Stimulated activated naive B cell treated with anti-CD40 and anti-IgM and Interleukin-4, amounts not matched to agents 10 μg/mL and 1 μg/mL and 100 μg/mL, for 72 hours (primary cell): ENCODE data around the gene IBSP.

Source experiments
- ATAC-seq, 2 donors: fragments of 150-1000 bp; cut with Tn5 transposase; replicated peaks; 2 replicates each; pipeline ENCODE4 v1.10.0; 2021; ENCODE audit warnings: moderate library complexity in 1 of 2
- DNase-seq: peaks from one replicate; pipeline ENCODE4 v3.0.0; 2021
- H3K27ac Mint-ChIP-seq: one replicate; pipeline ENCODE4 v1.8.0; 2022; ENCODE audit warnings: mild to moderate bottlenecking, mixed read lengths
- H3K27me3 Mint-ChIP-seq, 2 donors: one replicate each; pipeline ENCODE4 v1.8.0; 2022; ENCODE audit warnings: mixed read lengths in 2 of 2
- H3K36me3 Mint-ChIP-seq, 2 donors: one replicate each; pipeline ENCODE4 v1.8.0; 2022; ENCODE audit warnings: mixed read lengths in 2 of 2, mild to moderate bottlenecking in 1 of 2
- H3K4me1 Mint-ChIP-seq, 2 donors: one replicate each; pipeline ENCODE4 v1.8.0; 2022; ENCODE audit warnings: mixed read lengths in 2 of 2, mild to moderate bottlenecking in 1 of 2
- H3K4me3 Mint-ChIP-seq, 2 donors: one replicate each; pipeline ENCODE4 v1.8.0; 2022; ENCODE audit warnings: mild to moderate bottlenecking in 2 of 2, mixed read lengths in 2 of 2, moderate library complexity in 1 of 2
- H3K9me3 Mint-ChIP-seq, 2 donors: one replicate each; pipeline ENCODE4 v1.8.0; 2022; ENCODE audit warnings: mixed read lengths in 2 of 2, mild to moderate bottlenecking in 1 of 2

The IBSP gene

GRCh38 chr4:87848622-87849351, 49.4 kb downstream of the IBSP start:
- Mint-ChIP-seq H3K4me1 (peaks cover 5 to 14% of the 10 kb centered on the region in 2 donors), H3K4me3 (peak overlapping the region; percentile 51 to 60), H3K9me3 (no peaks in the 10 kb centered on the region), H3K27ac (no peak overlapping the region), H3K27me3 (peaks cover 12 to 14% of the 10 kb centered on the region in 2 donors), H3K36me3 (no peaks in the 10 kb centered on the region)
- ATAC-seq (peak; percentile 92 to 94), DNase-seq (peak; percentile 9)

DNA sequence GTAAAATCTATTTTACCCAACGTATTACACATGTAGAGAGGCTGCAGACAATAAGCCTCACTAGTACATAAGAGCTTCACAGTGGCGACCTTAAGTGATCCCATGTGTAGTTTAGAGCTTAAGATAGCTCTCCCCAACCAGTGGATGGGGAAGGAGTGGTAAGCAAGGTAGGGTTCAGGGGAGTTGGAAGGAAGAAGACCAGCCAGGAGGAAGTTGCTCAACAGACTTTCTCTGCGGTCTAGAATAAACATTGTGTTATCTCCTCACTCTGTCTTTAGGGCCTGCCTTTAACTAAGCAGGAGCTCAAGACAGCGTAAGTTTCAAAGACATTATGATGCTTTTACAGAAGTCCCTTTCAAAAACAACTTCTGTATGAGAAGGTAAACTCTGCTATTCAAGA, 50.3 kb downstream of the IBSP start:
- H3K4me3 Mint-ChIP-seq, result no peak overlapping the region
- peaks cover 3 to 14% of the 10 kb centered on the region in 2 donors for H3K4me1 Mint-ChIP-seq
- H3K27ac Mint-ChIP-seq, result no peak overlapping the region
- DNase-seq (no peak), ATAC-seq (no peak)
- no peaks in the 10 kb centered on the region for H3K9me3 Mint-ChIP-seq
- H3K27me3 Mint-ChIP-seq, result peaks cover 12% of the 10 kb centered on the region in 2 donors
- H3K36me3 Mint-ChIP-seq, result no peaks in the 10 kb centered on the region

DNA sequence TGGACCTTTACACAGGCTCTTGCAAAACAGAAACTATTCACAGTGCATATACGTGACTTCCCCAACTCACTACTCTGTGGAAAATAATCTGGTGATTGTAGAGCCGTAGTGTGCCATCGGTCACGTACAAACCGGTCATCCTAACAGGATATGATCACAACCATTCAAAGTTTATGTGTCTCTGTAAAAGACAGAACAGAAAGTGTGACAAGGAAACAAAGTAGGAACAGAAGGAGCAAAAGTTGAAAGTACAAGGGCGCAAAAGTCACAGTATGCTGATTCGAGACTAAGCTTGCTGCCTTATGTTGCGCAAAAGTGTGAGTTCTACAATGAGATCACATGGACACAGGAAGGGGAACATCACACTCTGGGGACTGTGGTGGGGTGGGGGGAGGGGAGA, 52.0 kb downstream of the IBSP start:
- no peaks in the 10 kb centered on the region for H3K36me3 Mint-ChIP-seq
- H3K9me3 Mint-ChIP-seq, result no peaks in the 10 kb centered on the region
- DNase-seq (no peak), ATAC-seq (no peak)
- H3K4me3 Mint-ChIP-seq, result no peak overlapping the region
- H3K4me1 Mint-ChIP-seq, result peaks cover 3 to 14% of the 10 kb centered on the region in 2 donors
- H3K27me3 Mint-ChIP-seq, result peaks cover 5% of the 10 kb centered on the region in 2 donors
- H3K27ac Mint-ChIP-seq, result no peak overlapping the region

DNA sequence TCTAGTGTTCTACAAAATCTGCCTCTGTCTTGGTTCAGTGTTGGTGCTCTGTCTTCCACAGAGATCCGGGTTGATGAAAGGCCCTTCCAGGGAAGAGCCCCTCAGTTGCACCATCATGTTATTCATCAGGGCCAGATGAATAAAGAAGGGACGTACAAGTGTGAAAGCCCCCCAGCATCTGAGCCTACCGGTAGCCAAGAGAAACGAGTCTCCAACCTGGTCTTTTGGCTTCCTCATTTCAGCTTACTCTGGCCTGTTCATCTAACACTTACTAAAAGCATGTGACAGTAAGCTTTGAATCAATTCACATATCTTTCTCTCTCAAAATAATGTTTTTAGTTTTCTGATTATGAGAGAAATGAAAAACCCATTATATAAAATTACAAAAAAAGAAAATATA, 52.6 kb downstream of the IBSP start:
- Mint-ChIP-seq H3K9me3 (no peaks in the 10 kb centered on the region), H3K27ac (no peak overlapping the region), H3K36me3 (no peaks in the 10 kb centered on the region), H3K27me3 (peaks cover 2 to 4% of the 10 kb centered on the region in 2 donors), H3K4me3 (no peak overlapping the region), H3K4me1 (peaks cover 3 to 14% of the 10 kb centered on the region in 2 donors)
- ATAC-seq (no peak), DNase-seq (no peak)

DNA sequence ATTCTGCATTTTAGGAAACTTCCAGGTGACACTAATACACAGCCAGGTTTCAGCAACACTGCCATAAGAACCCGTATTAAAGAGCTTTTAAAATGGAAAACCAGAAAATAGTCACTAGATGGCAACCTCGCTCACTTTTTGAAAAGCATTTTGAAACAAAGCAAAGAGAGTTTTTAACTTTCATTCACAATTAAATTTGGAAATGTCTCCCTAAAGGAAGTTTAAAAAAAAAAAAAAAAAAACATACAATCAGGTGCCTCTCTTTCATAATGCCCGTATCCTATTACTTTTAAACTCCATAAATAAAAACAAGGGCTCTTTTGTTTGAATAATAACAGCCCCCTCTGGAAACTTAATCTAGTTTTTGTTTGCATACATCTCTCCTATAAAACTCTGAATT, 53.8 kb downstream of the IBSP start:
- no peak overlapping the region for H3K27ac Mint-ChIP-seq
- DNase-seq, result no peak
- H3K27me3 Mint-ChIP-seq, result peaks cover 0 to 8% of the 10 kb centered on the region in 2 donors

GRCh38 chr4:87853891-87854290, 54.5 kb downstream of the IBSP start:
- H3K36me3 Mint-ChIP-seq, result no peaks in the 10 kb centered on the region
- H3K9me3 Mint-ChIP-seq, result no peaks in the 10 kb centered on the region
- peaks cover 1 to 10% of the 10 kb centered on the region in 2 donors for H3K4me1 Mint-ChIP-seq
- ATAC-seq (no peak), DNase-seq (no peak)
- H3K27me3 Mint-ChIP-seq, result peaks cover 0 to 8% of the 10 kb centered on the region in 2 donors
- no peak overlapping the region for H3K4me3 Mint-ChIP-seq
- no peak overlapping the region for H3K27ac Mint-ChIP-seq

More for the DNA sequence above, 53.8 kb downstream of the IBSP start:
- peaks cover 3 to 14% of the 10 kb centered on the region in 2 donors for H3K4me1 Mint-ChIP-seq
- H3K36me3 Mint-ChIP-seq, result no peaks in the 10 kb centered on the region
- no peaks in the 10 kb centered on the region for H3K9me3 Mint-ChIP-seq
- ATAC-seq, result no peak
- H3K4me3 Mint-ChIP-seq, result no peak overlapping the region

DNA sequence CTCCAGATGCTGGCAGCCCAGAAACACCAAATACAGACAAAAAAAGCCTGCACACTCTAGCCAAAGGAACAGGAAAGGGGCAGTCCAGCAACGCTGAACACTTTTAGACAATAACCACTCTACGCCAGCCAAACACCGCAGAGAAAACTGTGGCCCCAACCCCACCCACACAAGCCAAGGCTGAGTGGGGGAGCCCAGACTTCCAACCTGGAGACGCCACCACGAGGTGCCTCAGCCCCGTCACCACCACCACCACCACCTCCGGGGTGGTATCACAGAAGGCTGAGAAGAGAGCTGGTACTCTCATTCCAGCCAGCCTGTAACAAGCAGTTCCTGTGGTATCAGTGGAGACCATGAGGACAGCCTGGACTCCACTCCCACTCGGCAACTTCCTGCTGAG, 56.2 kb downstream of the IBSP start:
- Mint-ChIP-seq H3K4me1 (no peaks in the 10 kb centered on the region), H3K27ac (no peak overlapping the region), H3K9me3 (no peaks in the 10 kb centered on the region), H3K4me3 (no peak overlapping the region), H3K36me3 (no peaks in the 10 kb centered on the region), H3K27me3 (peaks cover 0 to 8% of the 10 kb centered on the region in 2 donors)
- ATAC-seq, result no peak
- DNase-seq, result no peak

DNA sequence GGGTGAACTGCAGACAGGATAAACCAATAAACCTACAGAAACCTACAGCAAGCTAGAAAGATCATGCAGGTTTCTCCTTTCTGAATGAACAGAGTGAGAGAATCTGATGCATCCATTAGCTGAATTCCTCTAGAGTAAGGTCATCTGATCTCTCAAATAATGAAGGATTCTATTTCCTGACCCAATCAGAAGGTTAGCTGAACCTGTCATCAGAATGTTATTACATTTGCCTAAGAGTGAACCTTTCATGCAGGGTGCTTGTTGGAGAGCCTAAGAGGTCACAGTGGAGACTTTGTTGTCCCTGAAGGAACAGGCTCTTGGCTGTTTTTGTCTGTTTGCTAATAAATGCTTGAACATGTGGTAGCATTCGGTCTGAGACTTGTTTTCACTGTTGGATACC, 57.5 kb downstream of the IBSP start:
- H3K9me3 Mint-ChIP-seq, result no peaks in the 10 kb centered on the region
- H3K4me3 Mint-ChIP-seq, result no peak overlapping the region
- ATAC-seq (no peak), DNase-seq (no peak)
- H3K4me1 Mint-ChIP-seq, result no peaks in the 10 kb centered on the region
- H3K27me3 Mint-ChIP-seq, result peaks cover 0 to 8% of the 10 kb centered on the region in 2 donors
- H3K36me3 Mint-ChIP-seq, result no peaks in the 10 kb centered on the region
- H3K27ac Mint-ChIP-seq, result no peak overlapping the region

DNA sequence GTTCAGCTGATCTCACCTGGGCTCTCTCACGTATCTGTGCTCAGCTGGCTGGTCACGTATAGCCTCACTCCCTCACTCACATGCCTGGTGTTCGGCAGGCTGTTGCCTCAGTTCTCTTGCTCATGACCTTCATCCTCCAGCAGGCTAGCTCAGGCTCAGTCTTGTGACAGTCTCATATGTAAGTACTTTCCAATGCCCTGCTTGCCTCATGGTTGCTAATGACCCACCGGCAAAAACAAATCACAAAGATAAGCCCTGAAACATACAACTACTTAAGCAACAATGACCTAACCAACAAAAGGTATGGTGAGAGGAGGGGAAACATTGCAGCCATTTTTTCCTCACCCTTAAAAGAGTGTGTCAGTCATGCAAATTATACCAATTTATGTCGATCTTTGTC, 58.4 kb downstream of the IBSP start:
- Mint-ChIP-seq H3K27ac (no peak overlapping the region), H3K9me3 (no peaks in the 10 kb centered on the region), H3K4me1 (no peaks in the 10 kb centered on the region), H3K27me3 (peaks cover 0 to 8% of the 10 kb centered on the region in 2 donors), H3K36me3 (no peaks in the 10 kb centered on the region), H3K4me3 (no peak overlapping the region)
- no peak for DNase-seq
- no peak for ATAC-seq
